Measurements from ENCODE around the gene P2RX6. TPM values are rescaled to one million over a fixed set of nuclear protein-coding genes. Genes with fewer than 3 reads are reported as not detected.

Gene P2RX6
- total and polyA plus RNA-seq, 9 of the 15 experiments (the other 6 are each of a cell fraction or from before 2014, with no cell fraction given): 0.01 to 3.9 (median 1.5) TPM; not detected in 1

- H3K9ac ChIP-seq (ENCODE audit: insufficient read depth in 1 of 2, low read depth in 2 of 2, low read length in 2 of 2): peak overlapping the region; percentile 85 to 97
- H2AFZ ChIP-seq (ENCODE audit: low read depth, low read length): peak overlapping the region; percentile 99
- H4K20me1 ChIP-seq (replicated peaks; ENCODE audit: control insufficient read depth, insufficient read depth, low read length): no peaks in the 10 kb centered on the region
- H3K4me1 ChIP-seq (replicated peaks in 1 of 2; ENCODE audit: control insufficient read depth in 2 of 2, insufficient read depth in 2 of 2, low read length in 2 of 2): peaks cover 19 to 51% of the 10 kb centered on the region in 2 experiments
- peaks cover 13% of the 10 kb centered on the region for H3K9me1 ChIP-seq (ENCODE audit: control insufficient read depth, insufficient read depth, low read length)
- H3K27ac ChIP-seq (ENCODE audit: extremely low read depth, low read depth, low read length): peak overlapping the region; percentile 86
- FAIRE-seq (no peak), ATAC-seq (peak; percentile 49), DNase-seq (ENCODE audit: extremely low read depth in 1 of 4, low spot score in 3 of 4) (peak in 1 of 4 experiments; percentile 81)
- intact Hi-C loops (cut with micrococcal nuclease) (loop anchor here (1.0 to 5.0 kb wide), 4 partner anchors 20 to 205 kb away; partner anchors contain the start of gene THAP7), in situ Hi-C loops (cut with MboI) (no loop called here)
- H3K27me3 ChIP-seq (ENCODE audit: control insufficient read depth in 2 of 2, insufficient read depth in 2 of 2, low read length in 2 of 2): peaks cover 0 to 4% of the 10 kb centered on the region in 2 experiments; a peak in 2 of 5 replicates
- 2% methylated on average over 12 of the region's 12 CpGs for WGBS (ENCODE audit: insufficient coverage, low coverage, missing lambda C conversion rate)
- peaks cover 11% of the 10 kb centered on the region for H3K9me3 ChIP-seq (replicated peaks; ENCODE audit: control insufficient read depth, insufficient read depth, low read depth, low read length)
- peak overlapping the region; percentile 54 for H3K4me3 ChIP-seq
- peaks cover 23% of the 10 kb centered on the region for H3K79me2 ChIP-seq (ENCODE audit: control insufficient read depth, insufficient read depth, low read length)
- no TSS peak for BruUV-seq (replicated peaks)
- H3K4me2 ChIP-seq (ENCODE audit: insufficient read depth, low read length): peak overlapping the region; percentile 92
- H3K36me3 ChIP-seq (ENCODE audit: control insufficient read depth, insufficient read depth, low read length): peaks cover 40% of the 10 kb centered on the region
- POLR2A ChIA-PET: interaction anchor here (0.6 to 64.4 kb wide), 28 partner anchors 12 to 1537 kb away, joined by 3 to 1556 read pairs (median 4); partner anchors contain the start of genes AIFM3, CRKL, P2RX6 and SLC7A4
- CTCF ChIA-PET (ENCODE audit: low intra/inter-chr PET ratio): interaction anchor here (1.0 to 1.7 kb wide), 4 partner anchors 20 to 124 kb away, joined by 3 to 6 read pairs (median 4); partner anchors contain the start of genes PI4KA, SNAP29 and THAP7
- TF ChIP-seq POLR2AphosphoS2 (IDR thresholded peaks at IDR 0.05; ENCODE audit: low read length) (no peak), TAF1 (IDR thresholded peaks at IDR 0.05; ENCODE audit: control insufficient read depth, extremely low read depth, insufficient read depth, low read length, severe bottlenecking) (no peak), NFRKB (IDR thresholded peaks at IDR 0.05; ENCODE audit: low read depth) (no peak), YBX1 (IDR thresholded peaks at IDR 0.05) (no peak), RREB1 (CRISPR knock-in tag; IDR thresholded peaks at IDR 0.05) (no peak), FOXJ3 (CRISPR knock-in tag; IDR thresholded peaks at IDR 0.05) (no peak), ZNF431 (CRISPR knock-in tag; IDR thresholded peaks at IDR 0.05) (no peak), OTX1 (CRISPR knock-in tag; IDR thresholded peaks at IDR 0.05) (peak; percentile 87), NFE2 (IDR thresholded peaks at IDR 0.05; ENCODE audit: low read depth) (no peak), RBM17 (IDR thresholded peaks at IDR 0.05; ENCODE audit: borderline replicate concordance, low read depth, low read length) (no peak), FOXA1 (IDR thresholded peaks at IDR 0.05; ENCODE audit: borderline replicate concordance) (no peak), ZNF695 (CRISPR knock-in tag; IDR thresholded peaks at IDR 0.05) (no peak), ASH1L (IDR thresholded peaks at IDR 0.05; ENCODE audit: borderline replicate concordance, low read depth, partially characterized antibody) (no peak), ZNF561 (CRISPR knock-in tag; conservative IDR thresholded peaks at IDR 0.05) (0 out of 2 replicates have a peak, but pooled peaks have one; percentile 75), GABPA (tag; conservative IDR thresholded peaks at IDR 0.05; ENCODE audit: low read depth) (no peak), PML (IDR thresholded peaks at IDR 0.05; ENCODE audit: low read length) (no peak)
- TF ChIP-seq, protein P1, sequence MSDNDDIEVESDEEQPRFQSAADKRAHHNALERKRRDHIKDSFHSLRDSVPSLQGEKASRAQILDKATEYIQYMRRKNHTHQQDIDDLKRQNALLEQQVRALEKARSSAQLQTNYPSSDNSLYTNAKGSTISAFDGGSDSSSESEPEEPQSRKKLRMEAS (CRISPR knock-in tag; IDR thresholded peaks at IDR 0.05): no peak
- TF ChIP-seq, protein P2, sequence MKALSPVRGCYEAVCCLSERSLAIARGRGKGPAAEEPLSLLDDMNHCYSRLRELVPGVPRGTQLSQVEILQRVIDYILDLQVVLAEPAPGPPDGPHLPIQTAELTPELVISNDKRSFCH (CRISPR knock-in tag; IDR thresholded peaks at IDR 0.05): no peak
- TF ChIP-seq, protein P2 (tag; IDR thresholded peaks at IDR 0.05): no peak
Observed at GRCh38 chr22:20982563-20982882, 32.4 kb upstream of the P2RX6 start.

All from K562 (cell line).